ENCODE measurements around the gene ATP5F1D.
A peak's percentile ranks its signal among the peaks of the same experiment; 100 is the strongest.

Gene ATP5F1D

DNA sequence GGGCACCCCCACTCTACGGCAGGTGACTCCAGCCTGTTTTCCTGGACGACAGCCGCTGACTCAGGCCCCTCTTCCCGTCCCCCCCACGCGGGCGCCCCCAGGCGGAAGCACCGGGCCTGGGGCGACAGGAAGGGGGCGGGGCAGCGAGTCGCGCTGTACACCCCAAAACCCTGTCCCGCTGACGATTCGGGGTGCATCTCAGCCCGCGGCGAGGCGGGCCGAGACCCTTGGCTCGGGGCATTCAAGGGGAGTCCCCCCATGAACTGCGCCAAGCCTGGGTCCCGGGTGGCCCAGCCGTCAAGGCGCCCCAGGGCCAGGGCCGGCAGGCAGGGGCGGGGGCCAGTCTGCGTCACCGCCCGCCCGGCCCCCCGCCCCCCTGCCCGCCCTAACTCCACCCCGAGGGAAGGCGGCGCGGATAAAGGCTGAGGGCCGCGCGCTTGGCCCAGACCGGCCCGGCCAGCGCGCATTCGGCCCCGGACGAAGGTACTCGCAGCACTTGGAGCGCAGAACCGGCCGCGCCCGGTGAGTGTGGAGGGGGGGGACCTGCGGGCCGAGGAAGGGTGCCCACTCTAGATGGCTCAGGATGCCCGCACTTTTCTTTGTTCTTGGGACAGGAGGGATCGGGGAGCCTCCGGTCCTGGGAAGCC, 6.7 kb downstream of the ATP5F1D start, which contains the start of gene MIDN:
Gene MIDN (plus strand): TSS at position 445 of the 647 bp plus-strand sequence. CDS start 1,714 bp downstream, outside the sequence.
- no peak for DNase-seq

DNA sequence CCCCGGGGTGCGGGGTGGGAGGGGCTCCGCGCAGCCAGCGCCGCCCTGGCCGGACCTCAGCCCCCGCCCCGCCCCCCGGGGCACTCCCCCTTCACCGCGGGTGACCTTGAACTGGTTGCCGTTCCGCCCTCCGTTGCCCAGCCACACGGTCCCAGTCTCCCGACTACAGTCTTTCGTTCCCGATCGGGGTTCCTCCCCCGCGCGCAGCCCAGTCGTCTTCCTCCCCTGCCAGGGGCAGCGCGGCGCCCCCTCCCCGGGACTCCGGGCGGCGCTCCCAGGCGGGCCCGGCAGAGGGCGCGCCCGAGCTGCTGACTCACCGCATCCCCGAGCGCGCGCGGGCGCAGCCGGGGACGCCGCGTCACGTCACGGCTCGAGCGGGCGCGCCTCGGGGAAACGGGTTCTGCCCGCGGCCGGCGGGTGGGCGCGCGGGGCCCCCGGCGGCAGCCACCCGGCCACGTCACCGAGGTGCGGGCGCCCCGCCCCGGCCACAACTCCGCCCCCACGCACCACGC, 7.3 kb downstream of the ATP5F1D start:
- DNase-seq, result no peak

DNA sequence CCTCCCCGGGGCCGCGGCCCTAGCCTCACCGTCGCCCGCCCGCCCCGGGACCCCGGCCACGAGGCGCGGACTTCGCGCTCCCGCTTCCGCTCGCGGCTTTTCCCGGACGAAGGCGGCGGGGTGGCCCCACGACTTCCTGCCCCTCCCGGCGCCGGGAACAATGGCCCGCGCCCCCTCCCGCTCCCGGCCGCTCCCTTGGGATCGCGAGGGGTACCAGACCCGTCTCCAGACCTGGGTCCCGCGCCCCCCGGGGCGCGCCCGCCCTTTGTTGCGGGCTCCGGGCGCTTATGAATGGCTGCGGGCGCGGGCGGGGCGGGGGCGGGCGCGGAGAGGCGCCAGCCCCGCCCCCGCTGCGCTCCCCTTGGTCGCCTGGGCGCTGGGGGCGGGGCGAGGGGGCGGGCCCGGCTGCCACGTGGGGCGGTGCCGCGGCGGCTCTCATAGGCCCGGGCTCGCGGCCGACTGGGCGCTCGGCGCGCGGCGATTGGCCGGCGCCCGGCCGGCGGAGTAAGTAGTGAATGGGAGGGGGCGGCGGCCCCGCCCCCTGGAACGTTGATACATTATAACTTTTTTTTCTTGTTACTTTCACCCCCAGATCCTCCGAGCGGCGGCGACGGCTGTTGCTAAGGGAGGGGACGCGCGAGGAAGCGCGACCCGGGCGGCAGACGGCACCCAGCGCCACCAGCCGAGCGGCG, 7.9 kb downstream of the ATP5F1D start:
- peak; percentile 72 for DNase-seq

DNA sequence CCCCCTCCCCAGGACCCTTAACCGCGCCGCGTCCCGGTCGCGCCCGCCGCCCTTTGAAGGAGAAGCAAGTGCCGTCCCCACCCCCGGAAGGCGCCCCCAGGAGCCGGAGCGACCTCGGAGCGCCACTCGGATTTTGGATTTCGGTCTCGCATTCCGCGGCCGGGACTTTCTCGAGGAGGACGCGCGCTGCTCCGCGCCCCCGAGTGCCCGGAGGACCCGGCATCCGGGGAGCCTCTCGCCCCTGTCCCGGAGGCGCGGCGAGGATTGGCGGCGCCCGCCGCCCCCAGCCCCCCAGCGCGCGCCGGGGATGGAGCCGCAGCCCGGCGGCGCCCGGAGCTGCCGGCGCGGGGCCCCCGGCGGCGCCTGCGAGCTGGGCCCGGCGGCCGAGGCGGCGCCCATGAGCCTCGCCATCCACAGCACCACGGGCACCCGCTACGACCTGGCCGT, 8.5 kb downstream of the ATP5F1D start:
- DNase-seq, result no peak

DNA sequence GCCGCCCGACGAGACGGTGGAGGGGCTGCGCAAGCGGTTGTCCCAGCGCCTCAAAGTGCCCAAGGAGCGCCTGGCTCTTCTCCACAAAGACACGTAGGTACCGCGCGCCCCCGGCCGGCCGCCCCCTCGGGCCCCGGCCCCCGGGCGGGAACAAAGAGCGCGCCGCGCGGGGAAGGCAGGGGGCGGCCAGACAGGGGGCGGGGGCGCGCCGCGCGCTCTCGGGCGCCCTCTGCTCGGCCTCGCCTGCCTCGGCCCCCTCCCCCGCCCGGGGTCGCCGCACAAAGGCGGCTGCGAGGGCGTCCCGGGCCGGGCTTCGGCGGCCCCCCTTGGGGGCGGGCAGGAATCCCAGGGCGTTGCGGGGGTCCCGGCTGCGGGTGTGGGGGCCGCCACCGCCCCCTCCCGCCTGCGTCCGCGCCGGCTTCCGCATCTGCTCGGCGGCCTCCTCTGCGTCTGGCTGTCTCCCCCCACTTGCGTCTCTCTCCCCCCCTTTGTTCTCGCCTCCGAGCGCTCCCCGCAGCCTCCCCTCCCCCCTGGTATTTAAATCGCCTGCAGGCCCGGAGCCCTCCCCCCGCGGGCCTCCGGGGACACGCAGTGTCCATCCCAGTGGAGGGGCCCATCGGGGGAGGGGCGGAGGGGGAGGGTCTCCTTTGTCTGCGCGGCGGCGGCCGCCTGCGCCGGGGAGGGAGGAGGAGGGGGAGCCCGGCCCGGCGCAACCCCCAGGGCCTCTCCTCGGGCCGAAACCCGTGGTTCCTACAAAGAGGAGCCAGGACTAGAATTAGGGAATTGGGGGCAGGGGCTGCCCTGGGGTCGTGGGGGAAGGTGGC, 9.1 kb downstream of the ATP5F1D start:
- no peak for DNase-seq

DNA sequence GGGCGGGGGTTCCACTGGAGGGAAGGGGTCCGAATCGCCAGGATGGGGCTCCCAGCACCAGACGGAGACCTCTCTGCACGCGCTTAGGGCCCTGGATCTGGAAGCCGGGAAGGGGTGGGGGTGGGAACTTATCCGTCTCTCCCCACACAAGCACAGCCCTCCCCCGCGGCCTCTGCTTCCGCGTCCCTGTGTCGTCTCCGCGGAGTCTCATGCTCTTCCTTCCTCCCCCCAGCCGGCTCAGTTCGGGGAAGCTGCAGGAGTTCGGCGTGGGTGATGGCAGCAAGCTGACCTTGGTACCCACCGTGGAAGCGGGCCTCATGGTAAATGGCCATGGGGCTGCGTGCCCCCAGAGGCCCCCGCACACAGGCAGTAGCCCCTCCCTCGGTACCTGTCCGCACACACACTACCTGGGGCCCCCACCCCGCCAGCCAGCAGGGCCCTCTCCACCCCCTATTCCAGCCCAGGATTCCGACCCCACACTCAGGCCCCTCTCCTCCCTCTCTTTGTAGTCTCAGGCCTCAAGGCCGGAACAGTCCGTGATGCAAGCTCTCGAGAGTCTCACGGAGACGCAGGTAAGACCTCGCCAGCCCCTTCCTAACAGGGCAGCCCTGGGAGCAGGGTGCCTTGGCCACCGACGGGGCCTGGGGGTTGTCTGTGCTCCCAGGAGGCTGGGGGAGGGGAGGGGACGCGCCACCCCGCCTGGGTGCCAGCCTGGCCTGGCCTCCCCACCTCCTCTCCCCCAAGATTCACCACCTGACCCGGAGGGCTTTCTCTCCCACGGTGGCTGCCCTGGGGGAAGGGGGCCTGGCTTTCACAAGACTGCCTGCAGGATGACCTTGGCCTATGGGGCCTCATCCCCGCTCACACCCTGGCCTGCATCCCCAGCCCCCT, 10.0 kb downstream of the ATP5F1D start:
- no peak for DNase-seq

DNA sequence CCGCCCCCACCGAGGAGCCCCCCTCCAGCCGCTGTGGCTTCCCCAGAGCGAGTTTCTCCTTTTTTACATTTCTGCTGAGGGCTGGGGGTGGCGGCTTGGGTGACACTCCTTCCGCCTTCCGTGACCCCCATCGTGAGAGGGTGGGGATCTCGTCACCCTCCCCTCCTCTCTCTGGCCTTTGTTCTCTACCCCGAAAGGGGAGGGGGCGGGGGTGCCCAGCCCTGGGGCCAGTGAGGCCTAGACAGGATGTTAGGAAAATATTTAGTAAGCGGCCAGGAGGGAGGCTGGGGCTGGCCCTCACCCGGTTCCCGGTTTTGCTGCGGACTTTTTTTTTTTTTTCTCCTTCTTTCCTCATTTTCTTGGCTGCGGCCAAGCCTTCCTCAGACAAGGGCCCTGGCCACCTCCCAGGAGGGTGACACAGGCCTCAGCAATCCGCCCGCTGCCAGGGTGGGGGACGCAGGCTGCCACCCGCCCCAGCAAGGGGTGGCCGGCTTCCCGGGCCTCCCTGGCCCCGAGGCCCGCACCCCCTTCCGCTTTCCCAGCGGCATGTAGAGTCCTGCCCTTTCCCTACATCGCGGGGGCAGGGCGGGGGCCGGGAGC, 10.8 kb downstream of the ATP5F1D start:
- no peak for DNase-seq

DNA sequence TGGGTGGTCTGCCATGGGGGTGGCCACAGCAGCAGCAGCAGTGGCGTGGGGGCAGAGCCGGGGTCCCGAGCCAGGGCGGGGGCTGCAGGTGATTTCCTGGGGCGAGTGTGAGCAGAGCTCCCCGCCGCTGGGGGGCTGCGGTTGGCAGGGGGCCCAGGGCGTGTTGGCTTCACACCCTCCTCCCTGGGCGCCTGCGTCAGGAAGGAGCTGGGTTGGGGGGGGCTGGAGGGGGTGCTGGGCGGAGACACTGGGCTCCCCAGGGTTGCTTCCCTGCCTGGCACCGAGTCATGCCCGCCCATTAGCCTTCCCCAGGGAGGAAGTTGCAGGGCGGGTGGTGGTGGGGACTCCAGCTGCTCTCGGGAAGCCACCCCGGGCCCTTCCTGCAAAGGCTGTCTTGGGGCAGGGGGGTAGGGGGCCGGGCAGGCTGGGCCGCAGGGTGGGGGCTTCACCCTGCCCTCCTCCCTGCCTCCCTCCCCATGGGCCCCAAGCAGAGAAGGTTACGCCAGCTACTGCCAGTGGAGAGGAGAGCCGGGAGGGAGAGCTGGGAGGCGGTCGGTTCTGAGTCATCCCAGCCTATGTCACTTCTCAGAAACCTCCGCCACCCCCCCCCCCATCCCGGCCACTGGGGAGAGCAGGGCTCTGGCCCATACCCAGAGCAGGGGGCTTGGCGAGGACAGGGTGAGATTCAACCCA, 11.4 kb downstream of the ATP5F1D start:
- no peak for DNase-seq

DNA sequence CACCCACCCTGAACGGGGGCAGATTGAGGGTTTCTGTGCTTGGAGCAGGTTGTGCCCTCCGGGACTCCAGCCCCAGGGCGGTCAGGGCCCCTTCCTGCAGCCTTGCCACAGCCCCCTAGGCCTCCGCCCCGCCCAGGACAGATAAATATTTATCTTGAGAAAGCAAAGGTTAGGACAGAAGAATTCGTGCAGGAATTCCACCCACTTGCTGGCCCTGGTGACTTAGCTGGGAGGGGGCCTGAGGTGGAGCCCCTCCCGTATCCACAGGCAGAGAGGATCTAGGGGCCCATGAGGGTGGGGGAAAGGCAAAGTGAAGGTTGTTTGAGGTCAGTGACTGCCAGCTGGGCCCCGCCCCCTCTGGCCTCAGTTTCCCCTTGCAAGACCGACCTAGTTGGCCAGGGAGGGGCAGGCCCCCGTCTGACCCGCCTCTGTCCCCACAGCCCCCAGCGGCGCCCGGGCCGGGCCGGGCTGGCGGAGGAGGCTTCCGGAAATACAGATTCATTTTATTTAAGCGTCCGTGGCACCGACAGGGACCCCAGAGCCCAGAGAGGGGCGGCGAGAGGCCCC, 12.0 kb downstream of the ATP5F1D start:
- no peak for DNase-seq

DNA sequence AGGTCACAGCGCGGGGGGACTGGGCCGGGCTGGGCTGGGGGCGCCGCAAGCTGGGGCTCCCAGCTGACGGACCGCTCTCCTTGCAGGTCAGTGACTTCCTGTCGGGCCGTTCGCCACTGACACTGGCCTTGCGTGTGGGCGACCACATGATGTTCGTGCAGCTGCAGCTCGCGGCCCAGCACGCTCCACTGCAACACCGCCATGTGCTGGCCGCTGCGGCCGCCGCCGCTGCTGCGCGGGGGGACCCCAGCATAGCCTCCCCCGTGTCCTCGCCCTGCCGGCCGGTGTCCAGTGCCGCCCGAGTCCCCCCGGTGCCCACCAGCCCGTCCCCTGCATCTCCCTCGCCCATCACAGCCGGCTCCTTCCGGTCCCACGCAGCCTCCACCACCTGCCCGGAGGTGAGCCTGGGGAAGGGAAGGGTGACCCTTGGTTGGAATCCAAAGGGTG, 12.6 kb downstream of the ATP5F1D start:
- no peak for DNase-seq

DNA sequence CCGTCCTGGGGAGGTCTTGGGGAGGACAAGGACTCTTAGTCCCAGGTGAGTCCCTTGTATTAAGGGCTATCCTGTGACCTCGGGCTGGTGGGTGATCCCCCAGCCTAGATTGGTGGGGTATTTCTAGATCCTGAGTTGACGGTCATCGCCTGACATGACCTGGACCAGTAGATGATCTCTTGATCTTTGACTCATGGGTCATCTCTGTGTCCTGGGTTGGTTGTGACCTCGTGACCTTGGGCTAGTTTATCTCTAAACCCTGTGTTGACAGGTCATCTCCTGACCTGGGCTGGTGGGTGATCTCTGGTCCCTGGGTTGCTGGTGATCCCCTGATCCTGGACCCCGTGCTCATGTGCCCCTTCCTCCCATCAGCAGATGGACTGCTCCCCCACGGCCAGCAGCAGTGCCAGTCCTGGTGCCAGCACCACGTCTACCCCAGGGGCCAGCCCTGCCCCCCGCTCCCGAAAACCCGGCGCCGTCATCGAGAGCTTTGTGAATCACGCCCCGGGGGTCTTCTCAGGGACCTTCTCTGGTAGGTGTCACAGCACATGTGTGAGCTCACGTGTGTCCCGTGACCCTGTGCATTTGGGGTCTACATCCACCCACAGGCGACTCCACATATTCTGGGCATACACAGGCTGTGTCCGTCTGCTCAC, 13.1 kb downstream of the ATP5F1D start:
- no peak for DNase-seq

DNA sequence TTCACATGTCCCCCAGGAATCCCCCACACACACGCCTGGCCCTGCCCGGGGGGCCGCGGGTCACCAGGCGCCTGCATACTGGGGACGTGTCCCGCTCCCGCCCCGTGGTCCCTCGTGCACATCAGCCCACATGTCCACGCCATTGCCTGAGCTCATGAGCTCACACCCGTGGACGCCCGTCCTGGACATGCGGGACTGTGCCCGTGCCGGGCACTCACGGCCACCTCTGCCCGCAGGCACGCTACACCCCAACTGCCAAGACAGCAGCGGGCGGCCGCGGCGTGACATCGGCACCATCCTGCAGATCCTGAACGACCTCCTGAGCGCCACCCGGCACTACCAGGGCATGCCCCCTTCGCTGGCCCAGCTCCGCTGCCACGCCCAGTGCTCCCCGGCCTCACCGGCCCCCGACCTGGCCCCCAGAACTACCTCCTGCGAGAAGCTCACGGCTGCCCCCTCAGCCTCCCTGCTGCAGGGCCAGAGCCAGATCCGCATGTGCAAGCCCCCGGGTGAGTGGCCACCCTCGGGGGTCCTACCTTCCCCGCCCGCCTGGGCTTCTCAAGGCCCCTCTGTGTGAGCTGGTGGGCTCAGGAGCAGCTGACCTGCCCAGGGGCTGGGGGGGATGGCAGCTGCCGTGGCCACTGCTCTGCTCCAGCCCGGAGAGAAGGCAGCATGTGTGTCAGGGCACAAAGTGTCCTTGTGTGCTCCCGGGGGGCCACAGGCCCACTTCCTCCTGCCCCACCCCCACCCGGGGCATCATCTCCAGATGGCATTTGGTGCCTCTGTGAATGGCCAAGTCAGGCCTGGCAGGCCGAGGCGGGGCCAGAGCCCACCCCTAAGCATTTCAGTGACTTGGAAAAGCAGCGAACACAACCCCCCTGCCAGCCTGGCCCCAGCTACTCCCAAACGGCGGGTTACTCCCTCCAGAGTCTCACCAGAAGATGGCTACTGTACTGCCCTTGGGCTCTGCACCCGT, 13.9 kb downstream of the ATP5F1D start:
- DNase-seq, result no peak

DNA sequence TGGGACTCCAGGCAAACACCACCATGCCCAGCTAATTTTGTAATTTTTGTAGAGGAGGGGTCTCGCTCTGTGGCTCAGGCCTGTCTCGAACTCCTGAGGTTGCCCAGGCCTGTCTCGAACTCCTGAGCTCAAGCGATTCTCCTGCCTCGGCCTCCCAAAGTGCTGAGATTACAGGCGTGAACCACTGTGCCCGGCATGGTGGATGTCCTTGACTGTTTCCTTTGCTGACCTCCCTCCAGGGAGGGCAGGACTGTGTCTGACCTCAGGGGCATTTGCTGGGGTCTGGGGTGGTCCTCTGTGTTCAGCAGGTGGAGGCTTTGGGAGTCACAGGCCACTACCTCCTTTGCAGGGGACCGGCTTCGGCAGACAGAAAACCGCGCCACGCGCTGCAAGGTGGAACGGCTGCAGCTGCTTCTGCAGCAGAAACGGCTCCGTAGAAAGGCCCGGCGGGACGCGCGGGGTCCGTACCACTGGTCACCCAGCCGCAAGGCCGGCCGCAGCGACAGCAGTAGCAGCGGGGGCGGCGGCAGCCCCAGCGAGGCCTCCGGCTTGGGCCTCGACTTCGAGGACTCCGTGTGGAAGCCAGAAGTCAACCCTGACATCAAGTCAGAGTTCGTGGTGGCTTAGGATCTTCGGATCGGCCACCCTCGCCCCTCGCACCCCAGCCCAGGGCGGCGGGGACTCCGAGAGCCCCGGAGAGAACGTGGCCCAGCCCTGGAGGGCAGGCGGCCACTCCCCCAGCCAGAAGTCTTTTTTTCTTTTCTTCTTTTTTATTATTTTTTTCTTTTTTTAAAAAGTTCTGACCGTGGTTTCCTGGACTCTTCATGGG, 15.3 kb downstream of the ATP5F1D start:
- DNase-seq, result no peak

DNA sequence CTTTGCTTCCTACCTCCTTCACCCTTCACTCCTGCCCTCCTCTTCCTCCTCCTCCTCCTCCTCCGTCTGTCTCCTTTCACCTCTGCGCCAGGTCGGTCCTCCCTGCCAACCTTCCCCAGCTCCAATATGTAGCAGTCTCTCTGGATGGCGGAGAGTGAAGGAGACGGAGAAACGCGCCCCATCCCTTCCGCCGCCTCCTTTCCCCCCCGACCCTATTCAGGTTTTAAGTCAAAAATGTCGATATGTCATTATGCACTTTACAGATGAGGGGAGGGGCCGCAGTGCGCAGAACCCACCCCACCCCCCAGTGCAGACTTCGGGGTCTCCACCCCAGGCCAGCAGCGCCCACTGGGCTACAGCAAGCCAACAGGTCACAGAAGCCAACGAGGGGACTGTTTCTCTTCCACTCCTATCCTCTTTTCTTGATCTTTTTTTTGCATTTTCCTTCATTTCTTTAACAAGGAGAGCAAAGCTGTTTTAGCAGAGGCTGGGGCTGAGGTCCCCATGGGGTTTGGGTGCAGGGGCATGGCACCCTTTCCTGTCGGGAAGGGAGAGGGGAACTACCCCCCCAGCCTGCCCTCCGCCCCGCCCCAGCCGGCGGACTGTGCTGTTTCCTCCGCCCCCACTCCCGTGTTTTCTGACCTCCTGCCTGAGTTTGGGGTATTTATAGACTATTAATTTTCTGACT, 16.1 kb downstream of the ATP5F1D start:
- no peak for DNase-seq

DNA sequence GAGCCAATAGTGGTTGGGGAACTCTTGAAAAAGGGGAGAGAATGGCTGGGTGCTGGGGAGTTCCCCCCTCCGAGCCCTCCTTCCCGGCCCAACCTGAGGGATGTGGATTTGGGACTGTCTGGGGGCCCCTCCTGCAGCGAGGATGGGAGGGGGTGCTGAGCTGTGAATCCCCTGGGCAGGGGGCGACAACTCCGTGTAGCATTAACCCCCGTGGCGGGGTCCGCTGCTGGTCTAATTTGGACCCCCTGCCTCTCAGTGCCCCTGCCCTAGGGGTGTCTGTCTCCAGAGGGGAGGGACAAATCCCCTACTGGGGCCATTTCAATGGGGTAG, 16.6 kb downstream of the ATP5F1D start:
- no peak for DNase-seq

DNA sequence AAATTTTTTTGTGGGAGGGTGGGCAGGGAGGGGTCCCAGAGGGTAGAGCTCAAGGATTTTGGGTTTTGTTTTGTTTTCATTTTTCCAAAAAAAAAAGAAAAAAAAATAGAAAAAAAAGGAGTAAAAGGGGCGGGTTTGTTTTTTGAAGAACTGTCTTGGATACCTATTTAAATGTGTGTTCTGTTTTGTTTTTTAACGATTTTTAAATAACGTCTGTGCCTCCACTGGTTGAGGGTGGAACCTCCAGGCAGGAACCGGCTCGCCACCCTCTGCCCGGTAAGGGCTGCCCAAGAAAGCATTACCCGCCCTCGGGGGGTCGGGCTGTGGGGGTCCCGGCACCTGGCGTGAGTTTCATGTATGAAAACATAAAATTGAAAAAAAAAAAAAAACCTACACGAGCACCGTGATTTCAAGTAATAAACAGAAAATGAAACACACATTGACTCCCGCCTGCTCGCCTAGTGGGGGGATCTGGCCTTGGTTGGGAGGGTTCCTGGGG, 17.2 kb downstream of the ATP5F1D start:
- DNase-seq, result no peak

DNA sequence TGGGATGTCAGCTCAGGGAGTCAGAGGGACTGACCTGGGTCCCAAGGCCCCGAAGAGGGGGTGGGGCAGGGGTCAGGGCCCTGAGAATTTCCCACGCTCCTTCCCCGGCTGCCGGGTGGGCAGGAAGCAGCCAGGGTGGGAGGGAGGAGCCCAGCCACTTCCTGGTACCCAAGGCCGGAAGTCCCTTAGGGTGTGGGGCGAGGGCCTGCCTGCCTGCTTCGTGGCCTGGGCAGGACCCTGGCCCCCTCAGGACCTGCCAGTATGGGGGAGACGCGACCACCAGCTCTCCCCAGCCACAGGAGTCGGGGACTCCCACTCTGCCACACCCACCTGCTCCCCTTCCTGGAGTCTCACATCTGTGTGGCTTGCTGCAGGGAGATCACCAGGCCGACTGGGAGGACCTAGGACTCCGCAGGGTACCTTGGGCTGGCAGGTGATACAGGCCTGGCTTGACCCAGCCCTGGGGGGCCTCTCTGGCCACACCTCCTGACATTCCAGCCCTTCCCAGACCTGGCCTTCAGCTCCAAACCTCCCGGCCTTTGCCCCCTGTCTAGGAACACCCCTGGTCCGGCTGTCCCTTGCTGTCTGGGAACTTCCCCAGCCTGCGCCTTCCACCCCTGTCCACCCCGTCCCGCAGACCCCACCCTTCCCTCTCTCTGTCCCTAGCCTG, 17.8 kb downstream of the ATP5F1D start:
- DNase-seq, result no peak

Measured in NCI-H187 treated with DMSO at 0.1 percent for 48 hours (cell line).